Measurements from ENCODE around the gene SECISBP2.

SECISBP2 gene

DNA sequence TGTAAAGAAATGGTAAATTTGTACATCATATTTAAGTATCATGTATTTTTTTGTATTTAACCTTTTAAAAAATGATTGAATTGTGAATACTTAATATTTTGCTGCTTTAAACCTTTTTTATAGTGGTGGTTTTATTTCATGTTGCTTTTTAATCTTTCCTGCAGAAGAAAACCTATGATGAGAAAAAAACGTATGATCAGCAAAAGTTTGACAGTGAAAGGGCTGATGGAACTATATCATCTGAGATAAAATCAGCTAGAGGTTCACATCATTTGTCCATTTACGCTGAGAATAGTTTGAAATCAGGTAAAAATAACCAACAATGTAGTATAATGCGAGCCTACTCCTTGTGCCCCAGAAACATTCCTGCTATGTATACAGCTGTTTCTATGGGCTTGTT is 7.4 kb downstream of the SECISBP2 start:
- H3K79me2 ChIP-seq (ENCODE audit: insufficient read depth, low read length): peaks cover 26% of the 10 kb centered on the region; the same call in 1 of the 2 replicates
- H4K20me1 ChIP-seq (ENCODE audit: insufficient read depth, low read length): no peaks in the 10 kb centered on the region

DNA sequence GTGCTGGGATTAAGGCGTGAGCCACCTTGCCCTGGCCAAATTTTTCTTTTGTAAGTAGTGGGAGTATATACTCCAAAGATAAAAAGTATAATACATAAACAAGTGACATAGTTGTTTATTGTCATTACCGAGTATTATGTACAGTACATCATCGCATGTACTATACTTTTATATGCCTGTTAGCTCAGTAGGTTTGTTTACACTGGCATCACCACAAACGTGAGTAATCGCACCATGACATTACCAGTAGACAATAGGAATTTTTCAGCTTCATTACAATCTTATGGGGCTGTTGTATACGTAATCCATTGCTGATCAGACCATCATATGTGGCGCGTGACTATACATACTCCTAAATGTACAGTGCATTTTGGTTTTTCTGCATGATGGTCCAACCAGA is 9.8 kb downstream of the SECISBP2 start:
- Histone ChIP-seq H3K79me2 (ENCODE audit: insufficient read depth, low read length) (0 out of 2 replicates have a peak, but pooled peaks cover 9% of the 10 kb centered on the region), H3K9me3 (ENCODE audit: low read length) (no peaks in the 10 kb centered on the region), H3K4me1 (ENCODE audit: insufficient read depth, low read length, severe bottlenecking) (no peaks in the 10 kb centered on the region), H4K20me1 (ENCODE audit: insufficient read depth, low read length) (no peaks in the 10 kb centered on the region), H3K9ac (ENCODE audit: low read length) (no peak overlapping the region), H3K4me3 (ENCODE audit: low read depth, low read length, poor library complexity, severe bottlenecking) (no peak overlapping the region), H3K9me2 (ENCODE audit: low read depth, low read length) (no peaks in the 10 kb centered on the region), H3K36me3 (ENCODE audit: insufficient read depth, low read length) (peaks cover 71% of the 10 kb centered on the region), H2AFZ (ENCODE audit: low read length) (no peak overlapping the region), H3K27ac (ENCODE audit: low read depth, low read length, poor library complexity, severe bottlenecking) (no peak overlapping the region), H3K27me3 (ENCODE audit: insufficient read depth, low read length) (no peaks in the 10 kb centered on the region), H3K4me2 (ENCODE audit: low read length) (no peak overlapping the region), H3F3A (ENCODE audit: insufficient read depth, low read length) (no peaks in the 10 kb centered on the region)
- TF ChIP-seq, protein P1, sequence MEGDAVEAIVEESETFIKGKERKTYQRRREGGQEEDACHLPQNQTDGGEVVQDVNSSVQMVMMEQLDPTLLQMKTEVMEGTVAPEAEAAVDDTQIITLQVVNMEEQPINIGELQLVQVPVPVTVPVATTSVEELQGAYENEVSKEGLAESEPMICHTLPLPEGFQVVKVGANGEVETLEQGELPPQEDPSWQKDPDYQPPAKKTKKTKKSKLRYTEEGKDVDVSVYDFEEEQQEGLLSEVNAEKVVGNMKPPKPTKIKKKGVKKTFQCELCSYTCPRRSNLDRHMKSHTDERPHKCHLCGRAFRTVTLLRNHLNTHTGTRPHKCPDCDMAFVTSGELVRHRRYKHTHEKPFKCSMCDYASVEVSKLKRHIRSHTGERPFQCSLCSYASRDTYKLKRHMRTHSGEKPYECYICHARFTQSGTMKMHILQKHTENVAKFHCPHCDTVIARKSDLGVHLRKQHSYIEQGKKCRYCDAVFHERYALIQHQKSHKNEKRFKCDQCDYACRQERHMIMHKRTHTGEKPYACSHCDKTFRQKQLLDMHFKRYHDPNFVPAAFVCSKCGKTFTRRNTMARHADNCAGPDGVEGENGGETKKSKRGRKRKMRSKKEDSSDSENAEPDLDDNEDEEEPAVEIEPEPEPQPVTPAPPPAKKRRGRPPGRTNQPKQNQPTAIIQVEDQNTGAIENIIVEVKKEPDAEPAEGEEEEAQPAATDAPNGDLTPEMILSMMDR (IDR thresholded peaks at IDR 0.05; ENCODE audit: low read length): no peak
- TF ChIP-seq EZH2 (IDR thresholded peaks at IDR 0.05; ENCODE audit: borderline replicate concordance, low read length): no peak

More for the DNA sequence above, 7.4 kb downstream of the SECISBP2 start:
- H3K9me2 ChIP-seq (ENCODE audit: low read depth, low read length): no peaks in the 10 kb centered on the region
- no peaks in the 10 kb centered on the region for H3K9me3 ChIP-seq (ENCODE audit: low read length)
- no peak overlapping the region for H3K27ac ChIP-seq (ENCODE audit: low read depth, low read length, poor library complexity, severe bottlenecking)
- no peaks in the 10 kb centered on the region for H3K27me3 ChIP-seq (ENCODE audit: insufficient read depth, low read length)
- H3K4me2 ChIP-seq (ENCODE audit: low read length): no peak overlapping the region
- no peak overlapping the region for H2AFZ ChIP-seq (ENCODE audit: low read length)
- TF ChIP-seq, protein P1 (IDR thresholded peaks at IDR 0.05; ENCODE audit: low read length): no peak
- TF ChIP-seq EZH2 (IDR thresholded peaks at IDR 0.05; ENCODE audit: borderline replicate concordance, low read length): no peak
- peaks cover 60% of the 10 kb centered on the region for H3K36me3 ChIP-seq (ENCODE audit: insufficient read depth, low read length)
- H3K9ac ChIP-seq (ENCODE audit: low read length): no peak overlapping the region
- H3F3A ChIP-seq (ENCODE audit: insufficient read depth, low read length): no peaks in the 10 kb centered on the region
- H3K4me1 ChIP-seq (ENCODE audit: insufficient read depth, low read length, severe bottlenecking): peaks cover 5% of the 10 kb centered on the region
- H3K4me3 ChIP-seq (ENCODE audit: low read depth, low read length, poor library complexity, severe bottlenecking): no peak overlapping the region

DNA sequence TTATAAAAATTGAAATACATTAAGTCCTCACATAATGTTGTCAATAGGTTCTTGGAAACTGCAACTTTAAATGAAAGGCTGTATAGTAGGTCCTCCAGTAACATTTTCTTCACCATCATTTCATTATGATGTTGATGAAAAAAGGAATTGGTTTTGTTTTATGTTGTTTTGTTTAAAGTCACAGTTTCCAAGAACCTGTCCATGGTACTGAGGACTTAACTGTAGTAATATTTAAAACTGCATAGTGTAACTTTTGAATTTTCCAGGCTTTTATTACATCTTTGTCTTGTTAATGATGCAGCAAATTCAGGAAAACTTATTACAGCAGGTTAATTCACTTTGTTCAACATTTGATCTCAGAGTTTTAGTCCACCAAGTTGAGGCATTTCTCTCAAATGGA is 11.6 kb downstream of the SECISBP2 start:
- Histone ChIP-seq H4K20me1 (ENCODE audit: insufficient read depth, low read length) (no peaks in the 10 kb centered on the region), H2AFZ (ENCODE audit: low read length) (no peak overlapping the region), H3K4me3 (ENCODE audit: low read depth, low read length, poor library complexity, severe bottlenecking) (no peak overlapping the region), H3F3A (ENCODE audit: insufficient read depth, low read length) (no peaks in the 10 kb centered on the region), H3K4me2 (ENCODE audit: low read length) (no peak overlapping the region), H3K79me2 (ENCODE audit: insufficient read depth, low read length) (no peaks in the 10 kb centered on the region), H3K27ac (ENCODE audit: low read depth, low read length, poor library complexity, severe bottlenecking) (no peak overlapping the region), H3K36me3 (ENCODE audit: insufficient read depth, low read length) (peaks cover 89% of the 10 kb centered on the region), H3K9ac (ENCODE audit: low read length) (no peak overlapping the region), H3K9me2 (ENCODE audit: low read depth, low read length) (no peaks in the 10 kb centered on the region), H3K27me3 (ENCODE audit: insufficient read depth, low read length) (no peaks in the 10 kb centered on the region), H3K4me1 (ENCODE audit: insufficient read depth, low read length, severe bottlenecking) (no peaks in the 10 kb centered on the region), H3K9me3 (ENCODE audit: low read length) (no peaks in the 10 kb centered on the region)
- no peak for TF ChIP-seq EZH2 (IDR thresholded peaks at IDR 0.05; ENCODE audit: borderline replicate concordance, low read length)
- TF ChIP-seq, protein P1 (IDR thresholded peaks at IDR 0.05; ENCODE audit: low read length): no peak
